HAP-1 (cell line): ENCODE data around the gene SKA2.

Experiments used
- DNase-seq, 2 experiments: peaks; one replicate each; pipeline ENCODE4 v3.0.0-alpha.2; 2016 to 2020; ENCODE audit warnings: low spot score in 2 of 2
- H3K27me3 ChIP-seq: fragments of 250-450 bp; sonication (Bioruptor Pico); 2 replicates; pipeline ENCODE4 v1.5.1; 2020; ENCODE audit warnings: low read depth, mild to moderate bottlenecking, moderate library complexity
- H3K36me3 ChIP-seq: fragments of 250-450 bp; sonication (Bioruptor Pico); replicated peaks from 2 replicates; pipeline ENCODE4 v1.5.1; 2020; ENCODE audit warnings: mild to moderate bottlenecking
- H3K4me1 ChIP-seq: fragments of 250-450 bp; sonication (Bioruptor Pico); 2 replicates; pipeline ENCODE4 v1.5.1; 2020; ENCODE audit warnings: mild to moderate bottlenecking
- H3K4me3 ChIP-seq: fragments of 250-450 bp; sonication (Bioruptor Pico); 2 replicates; pipeline ENCODE4 v1.5.1; 2020; ENCODE audit warnings: mild to moderate bottlenecking, moderate library complexity
- H3K9me3 ChIP-seq: fragments of 250-450 bp; sonication (Bioruptor Pico); 2 replicates; pipeline ENCODE4 v1.5.1; 2020; ENCODE audit warnings: mild to moderate bottlenecking, moderate library complexity
- in situ Hi-C: fragments of 300-500 bp; cut with MboI; formaldehyde crosslinking; loops from 3 replicates; pipeline ENCODE4 v1.14.3; 2020; ENCODE audit warnings: low sequenced_read_pairs, inconsistent platforms, mixed read lengths

The SKA2 gene

DNA sequence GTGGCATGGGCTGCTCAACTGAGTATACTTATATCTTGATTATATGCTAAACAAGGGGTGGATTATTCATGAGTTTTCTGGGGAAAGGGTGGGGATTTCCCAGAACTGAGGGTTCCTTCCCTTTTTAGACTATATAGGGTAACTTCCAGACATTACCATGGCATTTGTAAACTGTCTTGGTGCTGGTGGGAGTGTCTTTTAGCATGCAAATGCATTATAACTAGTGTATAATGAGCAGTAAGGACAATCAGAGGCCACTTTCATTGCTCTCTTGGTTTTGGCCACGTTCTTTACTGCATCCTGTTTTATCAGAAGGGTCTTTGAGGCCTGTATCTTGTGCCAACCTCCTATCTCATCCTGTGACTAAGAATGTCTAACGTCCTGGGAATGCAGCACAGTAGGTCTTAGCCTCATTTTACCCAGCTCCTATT lies 12.6 kb upstream of the SKA2 start:
- H3K27me3 ChIP-seq: no peaks in the 10 kb centered on the region
- H3K4me1 ChIP-seq: peaks cover 24% of the 10 kb centered on the region
- in situ Hi-C loops: no loop called here
- H3K4me3 ChIP-seq: no peak overlapping the region
- H3K36me3 ChIP-seq: peaks cover 34% of the 10 kb centered on the region
- DNase-seq: no peak
- H3K9me3 ChIP-seq: no peaks in the 10 kb centered on the region

DNA sequence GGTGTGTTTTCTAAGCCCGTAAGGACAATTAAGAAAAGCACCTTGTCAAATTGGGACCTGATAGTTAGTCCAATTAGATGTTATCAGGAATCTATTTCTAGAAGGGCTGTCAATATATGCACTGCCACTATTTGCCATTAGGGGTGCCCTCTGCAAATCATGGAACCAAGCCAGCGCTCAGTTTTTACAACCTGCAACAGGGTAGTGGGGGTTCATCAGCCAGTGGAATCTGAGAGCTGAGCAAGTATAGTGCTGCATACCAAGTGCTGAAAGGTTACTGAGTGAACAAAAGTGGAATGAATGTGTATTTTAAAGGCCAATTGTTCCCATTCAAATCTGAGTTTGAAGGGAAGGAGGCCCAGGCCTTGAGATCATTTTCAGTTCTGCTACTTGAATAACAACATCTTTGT lies 11.0 kb upstream of the SKA2 start:
- in situ Hi-C loops: no loop called here
- no peak overlapping the region for H3K4me3 ChIP-seq
- H3K4me1 ChIP-seq: peaks cover 40% of the 10 kb centered on the region
- H3K9me3 ChIP-seq: no peaks in the 10 kb centered on the region
- H3K36me3 ChIP-seq: peaks cover 18% of the 10 kb centered on the region
- no peaks in the 10 kb centered on the region for H3K27me3 ChIP-seq
- DNase-seq: peak; percentile 93 to 99

DNA sequence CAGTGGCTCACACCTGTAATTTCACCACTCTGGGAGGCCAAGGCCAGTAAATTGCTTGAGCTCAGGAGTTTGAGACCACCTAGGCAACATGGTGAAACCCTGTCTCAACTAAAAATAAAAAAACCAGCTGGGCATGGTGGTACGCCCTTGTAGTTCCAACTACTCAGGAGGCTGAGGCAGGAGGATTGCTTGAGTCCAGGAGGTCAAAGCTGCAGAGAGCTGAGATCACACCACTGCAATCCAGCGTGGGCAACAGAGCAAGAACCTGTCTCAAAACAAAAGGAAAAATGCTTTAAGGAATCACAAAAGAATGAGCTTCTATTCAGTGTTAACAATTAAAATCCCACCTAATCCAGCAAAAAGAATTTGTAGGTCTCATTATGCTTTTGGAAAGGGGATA lies 6.5 kb upstream of the SKA2 start:
- H3K4me1 ChIP-seq: peaks cover 60% of the 10 kb centered on the region
- no peaks in the 10 kb centered on the region for H3K36me3 ChIP-seq
- H3K27me3 ChIP-seq: no peaks in the 10 kb centered on the region
- peak; percentile 67 to 77 for DNase-seq
- no peak overlapping the region for H3K4me3 ChIP-seq
- in situ Hi-C loops: no loop called here
- H3K9me3 ChIP-seq: no peaks in the 10 kb centered on the region

DNA sequence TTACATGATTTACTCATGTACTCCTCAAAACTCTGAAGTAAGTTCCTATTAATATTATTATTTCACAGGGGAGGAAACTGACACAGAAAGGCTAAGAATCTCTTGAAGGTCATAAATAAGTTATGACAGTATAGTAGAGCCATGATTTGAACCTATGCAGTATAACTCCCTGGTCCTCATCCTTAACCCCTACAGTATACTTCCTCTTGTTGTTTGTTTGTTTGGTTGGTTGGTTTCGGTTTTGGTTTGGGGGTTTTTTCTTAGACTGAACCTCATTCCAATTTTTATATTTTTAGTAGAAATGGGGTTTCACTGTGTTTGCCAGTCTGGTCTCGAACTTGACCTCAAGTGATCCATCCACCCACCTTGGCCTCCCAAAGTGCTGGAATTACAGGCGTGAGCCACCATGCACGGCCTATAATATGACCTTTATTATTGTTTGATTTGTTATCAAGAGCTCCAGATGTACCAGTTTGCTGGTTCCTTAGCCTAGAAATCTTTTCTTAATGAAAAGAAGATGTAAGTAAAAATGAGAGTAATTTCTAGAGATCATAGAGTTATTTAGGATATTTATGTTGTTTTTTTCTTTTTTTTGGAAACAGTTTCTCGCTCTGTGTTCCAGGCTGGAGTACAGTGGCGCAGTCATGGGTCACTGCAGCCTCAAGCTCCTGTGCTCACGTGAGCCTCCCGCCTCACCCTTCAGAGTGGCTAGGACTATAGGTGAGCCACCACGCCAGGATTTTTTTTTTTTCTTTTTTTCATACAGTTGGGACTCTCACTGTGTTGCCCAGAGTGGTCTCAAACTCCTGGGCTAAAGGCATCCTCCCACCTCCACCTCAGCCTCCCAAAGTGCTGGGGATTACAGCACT lies 5.4 kb upstream of the SKA2 start:
- peaks cover 52% of the 10 kb centered on the region for H3K4me1 ChIP-seq
- H3K27me3 ChIP-seq: no peaks in the 10 kb centered on the region
- no peaks in the 10 kb centered on the region for H3K36me3 ChIP-seq
- in situ Hi-C loops: no loop called here
- no peak overlapping the region for H3K4me3 ChIP-seq
- no peak for DNase-seq
- H3K9me3 ChIP-seq: no peaks in the 10 kb centered on the region

DNA sequence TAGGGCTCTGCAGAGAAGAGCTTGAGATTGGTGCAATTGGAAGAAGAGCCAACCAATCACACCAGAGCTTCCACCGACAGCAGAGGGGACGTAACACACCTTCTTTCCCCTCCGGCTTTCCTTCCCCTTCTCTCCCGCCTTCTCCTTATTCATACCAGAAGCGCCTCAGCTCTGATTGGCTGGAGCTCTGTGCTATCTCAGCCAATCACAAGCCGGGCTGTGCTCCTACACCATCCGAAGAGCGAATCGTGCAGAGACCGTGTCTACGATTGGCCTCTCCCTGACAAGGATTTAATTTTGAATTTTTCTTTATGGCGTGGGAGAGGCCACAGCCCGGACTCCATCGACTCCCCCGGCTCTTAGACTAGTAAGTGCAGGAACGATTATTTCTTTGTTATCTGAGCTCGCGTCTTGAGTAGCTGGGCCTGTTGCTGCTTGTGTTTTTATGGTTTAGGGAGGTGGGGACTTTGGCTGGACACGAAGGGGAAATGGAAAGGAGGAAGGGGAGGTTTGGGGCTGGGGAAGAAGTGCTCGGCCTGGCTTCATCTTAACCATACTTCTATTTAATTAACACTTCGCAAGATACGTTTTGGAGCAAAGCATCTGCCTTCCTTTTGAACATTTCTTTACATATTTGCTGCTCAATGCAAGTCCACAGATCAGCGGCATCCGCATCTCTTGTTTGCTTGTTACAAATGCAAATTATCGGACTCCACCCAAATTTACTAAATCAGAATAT lies 622 bp upstream of the SKA2 start, which contains the start of gene PRR11:
Gene PRR11 (plus strand): TSS at position 308 of the 739 bp plus-strand sequence. CDS start 14,007 bp downstream, outside the sequence.
- peak; percentile 97 to 100 for DNase-seq
- Histone ChIP-seq H3K9me3 (no peaks in the 10 kb centered on the region), H3K4me1 (peaks cover 51% of the 10 kb centered on the region), H3K27me3 (no peaks in the 10 kb centered on the region), H3K4me3 (peak within 1 kb of the TSS; percentile 90), H3K36me3 (no peaks in the 10 kb centered on the region)
- in situ Hi-C loops: no loop called here

DNA sequence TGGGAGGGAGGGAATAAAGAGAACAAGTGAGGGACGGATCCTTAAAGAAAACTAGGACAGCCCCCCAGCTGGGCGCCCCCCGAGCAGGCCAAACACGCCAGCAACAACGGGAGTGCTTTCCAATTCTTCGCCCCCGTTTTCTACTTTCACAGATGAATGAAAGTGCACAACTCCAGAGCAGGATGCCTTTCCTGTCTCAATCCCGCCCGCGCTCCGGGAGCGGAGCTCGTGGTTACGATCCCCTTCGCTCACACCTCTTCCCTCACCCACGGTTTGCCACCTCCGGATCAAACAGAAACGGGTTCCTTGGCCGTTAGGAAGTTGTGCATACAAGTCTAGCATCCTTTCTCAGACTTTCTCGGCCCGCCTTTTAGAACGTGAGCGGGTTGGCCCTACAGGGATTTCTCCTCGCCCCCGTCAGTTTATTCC lies 680 bp downstream of the SKA2 start:
- no peaks in the 10 kb centered on the region for H3K27me3 ChIP-seq
- peaks cover 54% of the 10 kb centered on the region for H3K4me1 ChIP-seq
- H3K9me3 ChIP-seq: no peaks in the 10 kb centered on the region
- in situ Hi-C loops: no loop called here
- peak; percentile 31 to 63 for DNase-seq
- H3K36me3 ChIP-seq: no peaks in the 10 kb centered on the region
- peak overlapping the region; percentile 90 for H3K4me3 ChIP-seq

DNA sequence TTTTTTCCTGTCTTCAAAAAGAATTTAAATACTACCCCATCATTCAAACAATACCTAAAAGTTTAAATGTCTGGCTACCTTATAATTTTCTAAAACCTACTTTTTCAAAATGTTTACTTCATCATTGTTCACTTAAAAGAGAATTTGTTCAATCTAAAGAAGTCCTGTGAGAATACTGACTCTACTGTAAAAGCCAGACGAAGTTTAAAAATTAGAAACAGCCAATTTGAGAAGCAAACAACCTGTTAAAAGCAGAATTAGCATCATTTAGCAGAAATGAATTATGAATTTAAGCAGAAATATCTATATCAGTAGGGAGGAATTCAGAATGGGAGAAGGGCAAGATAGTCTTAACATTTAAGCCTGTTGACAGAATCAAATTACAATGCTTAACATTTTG lies 2.1 kb downstream of the SKA2 start:
- H3K4me1 ChIP-seq: peaks cover 46% of the 10 kb centered on the region
- in situ Hi-C loops: no loop called here
- H3K27me3 ChIP-seq: no peaks in the 10 kb centered on the region
- no peaks in the 10 kb centered on the region for H3K36me3 ChIP-seq
- no peak for DNase-seq
- H3K9me3 ChIP-seq: no peaks in the 10 kb centered on the region
- H3K4me3 ChIP-seq: peak overlapping the region; percentile 90

DNA sequence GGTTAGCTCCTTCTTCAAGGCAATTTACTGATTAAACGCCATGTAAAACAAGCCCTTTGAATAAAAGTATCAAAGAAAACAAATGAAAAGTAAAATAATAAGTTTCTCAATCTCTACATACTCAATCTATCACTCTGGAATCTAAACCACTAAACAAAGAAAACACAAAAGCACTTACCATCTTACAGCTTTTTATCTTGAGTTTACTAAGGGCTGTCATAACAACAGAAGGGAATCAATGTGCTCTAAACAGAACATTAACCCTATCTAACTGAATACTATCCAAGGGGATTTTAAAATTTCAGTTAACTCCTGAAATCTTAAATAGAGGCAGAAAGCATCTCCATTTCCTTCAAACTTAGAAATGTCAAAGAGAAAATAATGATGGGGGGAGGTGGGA lies 3.4 kb downstream of the SKA2 start:
- peaks cover 38% of the 10 kb centered on the region for H3K4me1 ChIP-seq
- no peaks in the 10 kb centered on the region for H3K9me3 ChIP-seq
- H3K36me3 ChIP-seq: no peaks in the 10 kb centered on the region
- H3K27me3 ChIP-seq: no peaks in the 10 kb centered on the region
- in situ Hi-C loops: no loop called here
- no peak for DNase-seq
- H3K4me3 ChIP-seq: peak overlapping the region; percentile 90

DNA sequence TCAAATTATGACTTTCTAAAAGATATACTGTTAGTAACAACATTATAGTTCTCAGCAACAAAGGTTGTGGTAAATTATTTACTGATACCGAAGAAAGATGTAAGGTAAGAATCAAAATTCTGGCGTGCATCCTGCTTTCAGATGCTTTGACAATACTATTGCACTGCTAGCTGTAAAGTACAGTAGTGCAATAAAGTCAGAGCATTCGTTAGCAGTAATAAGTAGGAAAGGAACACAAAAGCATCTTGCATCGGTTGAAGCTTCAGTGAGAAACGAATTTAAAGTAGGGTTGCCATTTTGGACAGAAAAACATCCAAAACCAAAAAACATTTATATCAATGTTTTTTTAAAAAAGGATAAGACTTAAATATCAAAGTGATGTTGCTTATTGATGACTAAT lies 4.0 kb downstream of the SKA2 start:
- Histone ChIP-seq H3K27me3 (no peaks in the 10 kb centered on the region), H3K9me3 (no peaks in the 10 kb centered on the region), H3K4me3 (peak overlapping the region; percentile 90; the same call in 1 of the 2 replicates), H3K36me3 (no peaks in the 10 kb centered on the region), H3K4me1 (peaks cover 38% of the 10 kb centered on the region)
- in situ Hi-C loops: no loop called here
- DNase-seq: peak in 1 of 2 experiments; percentile 53

DNA sequence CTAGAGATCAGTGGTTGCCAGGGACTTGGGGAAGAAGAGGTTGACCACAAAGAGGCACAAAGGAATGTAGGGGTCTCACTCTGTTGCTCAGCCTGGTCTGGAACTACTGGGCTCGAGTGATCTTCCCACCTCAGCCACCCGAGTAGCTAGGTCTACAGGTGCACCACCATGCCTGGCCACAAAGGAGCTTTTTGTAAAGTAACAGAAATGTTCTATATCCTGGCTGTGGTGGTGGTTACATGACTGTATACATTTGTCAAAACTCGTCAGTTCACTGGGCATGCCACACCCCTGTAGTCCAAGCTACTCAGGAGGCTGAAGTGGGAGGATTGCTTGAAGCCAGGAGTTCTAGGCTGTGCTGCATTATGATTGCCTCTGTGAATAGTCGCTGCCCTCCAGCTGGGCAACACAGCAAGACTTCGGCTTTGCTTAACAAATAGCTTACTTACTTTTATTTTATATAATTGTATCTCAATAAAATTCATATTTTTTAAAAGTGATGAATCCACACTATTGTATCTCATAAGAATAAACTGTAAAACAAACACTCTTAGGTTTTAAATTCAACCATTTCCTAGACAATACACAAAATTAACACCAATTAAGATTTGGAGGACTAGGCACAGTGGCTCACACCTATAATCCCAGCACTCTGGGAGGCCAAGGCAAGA lies 5.0 kb downstream of the SKA2 start:
- Histone ChIP-seq H3K27me3 (no peaks in the 10 kb centered on the region), H3K36me3 (no peaks in the 10 kb centered on the region; the same call in 1 of the 2 replicates), H3K9me3 (no peaks in the 10 kb centered on the region), H3K4me3 (no peak overlapping the region), H3K4me1 (peaks cover 38% of the 10 kb centered on the region)
- peak in 1 of 2 experiments; percentile 32 for DNase-seq
- in situ Hi-C loops: no loop called here

DNA sequence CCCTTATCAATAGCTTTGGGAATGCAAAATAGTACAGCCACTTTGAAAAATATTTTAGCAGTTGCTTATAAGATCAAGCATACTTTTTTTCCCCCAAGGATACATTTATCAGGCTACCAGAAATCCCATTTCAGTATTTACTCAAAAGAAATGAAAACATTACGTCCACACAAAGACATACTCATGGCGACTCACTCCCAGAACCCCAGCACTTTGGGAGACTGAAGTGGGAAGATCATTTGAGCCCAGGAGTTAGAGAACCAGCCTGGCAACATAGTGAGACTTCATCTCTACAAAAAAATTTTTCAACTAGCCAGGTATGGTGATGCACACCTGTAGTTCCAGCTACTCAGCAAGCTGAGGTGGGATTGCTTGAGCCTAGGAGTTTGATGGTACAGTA lies 5.9 kb downstream of the SKA2 start:
- Histone ChIP-seq H3K4me1 (peaks cover 38% of the 10 kb centered on the region), H3K9me3 (no peaks in the 10 kb centered on the region), H3K27me3 (no peaks in the 10 kb centered on the region), H3K36me3 (peaks cover 5% of the 10 kb centered on the region), H3K4me3 (no peak overlapping the region)
- in situ Hi-C loops: no loop called here
- no peak for DNase-seq

DNA sequence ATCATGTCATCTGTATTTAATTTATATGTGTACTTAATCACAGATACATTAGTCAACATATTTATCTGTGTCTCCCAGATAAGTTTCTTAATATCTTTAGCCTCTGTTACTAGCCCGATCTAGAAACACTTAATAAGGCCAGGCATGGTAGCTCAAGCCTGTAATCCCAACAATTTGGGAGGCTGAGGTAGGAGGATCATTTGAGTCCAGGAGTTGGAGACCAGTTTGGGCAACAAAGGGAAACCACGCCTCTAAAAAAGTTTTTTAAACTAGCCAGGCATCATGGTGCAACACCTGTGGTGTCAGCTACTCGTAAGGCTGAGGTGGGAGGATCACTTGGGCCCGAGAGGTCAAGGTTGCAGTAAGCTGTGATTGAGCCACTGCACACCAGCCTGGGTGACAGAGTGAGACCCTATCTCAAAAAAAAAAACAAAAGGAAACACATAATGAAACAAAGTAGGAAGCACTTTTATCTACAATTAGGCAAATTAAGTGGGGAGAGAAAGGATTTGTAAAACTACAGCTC lies 9.4 kb downstream of the SKA2 start:
- Histone ChIP-seq H3K9me3 (no peaks in the 10 kb centered on the region), H3K36me3 (peaks cover 11% of the 10 kb centered on the region), H3K27me3 (no peaks in the 10 kb centered on the region), H3K4me3 (no peak overlapping the region), H3K4me1 (peaks cover 18% of the 10 kb centered on the region)
- DNase-seq: no peak
- in situ Hi-C loops: no loop called here

DNA sequence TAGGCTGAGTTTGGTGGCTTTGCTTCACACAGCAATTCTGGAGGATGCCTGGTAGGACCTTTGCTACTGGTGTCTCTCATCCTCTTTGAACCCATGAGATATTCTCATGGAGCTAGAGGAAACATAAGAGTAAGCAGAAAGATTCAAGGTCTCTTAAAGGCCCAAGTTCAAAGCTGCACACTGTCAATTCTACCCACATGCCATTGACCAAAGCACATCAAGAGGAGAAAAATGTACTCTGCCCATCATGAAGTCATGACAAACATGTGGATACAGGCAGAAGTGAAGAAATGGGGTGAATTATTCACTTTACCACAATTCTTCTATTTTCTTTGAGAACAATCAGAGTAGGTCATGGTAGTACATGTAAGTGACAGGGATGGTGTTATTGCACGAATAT lies 13.1 kb downstream of the SKA2 start:
- Histone ChIP-seq H3K27me3 (no peaks in the 10 kb centered on the region), H3K4me3 (no peak overlapping the region), H3K9me3 (no peaks in the 10 kb centered on the region), H3K4me1 (no peaks in the 10 kb centered on the region; the same call in none of the 2 replicates), H3K36me3 (peaks cover 11% of the 10 kb centered on the region)
- no peak for DNase-seq
- in situ Hi-C loops: no loop called here
